Stomach (tissue), 4 donors: ENCODE measurements around the gene SULT6B1.

Experiments used
- EP300 ChIP-seq: sonication (generic); formaldehyde crosslinking; IDR thresholded peaks from one replicate; pipeline ENCODE4 v1.6.1; 2017; ENCODE audit warnings: antibody characterized with exemption
- POLR2A ChIP-seq, 4 donors: fragments of 450-650 bp; IDR thresholded peaks; one replicate each; pipeline ENCODE4 v1.6.1; 2016; ENCODE audit warnings: antibody characterized with exemption in 4 of 4, control low read depth in 2 of 4, mild to moderate bottlenecking in 1 of 4, moderate library complexity in 1 of 4
- POLR2AphosphoS5 ChIP-seq, 3 donors: sonication (generic); formaldehyde crosslinking; IDR thresholded peaks; one replicate each; pipeline ENCODE4 v1.6.1; 2016; ENCODE audit warnings: antibody characterized with exemption in 3 of 3
- TF ChIP-seq, protein P1 (sequence below), 7 experiments: fragments of 450-650 bp in 4 of 7; fragments of 200-600 bp in 3 of 7; sonication (generic) in 3 of 7; IDR thresholded peaks; one replicate each; pipeline ENCODE4 v1.5.1; 2016 to 2019; ENCODE audit warnings: antibody characterized with exemption in 7 of 7, control low read depth in 2 of 7, mild to moderate bottlenecking in 1 of 7

DNA sequence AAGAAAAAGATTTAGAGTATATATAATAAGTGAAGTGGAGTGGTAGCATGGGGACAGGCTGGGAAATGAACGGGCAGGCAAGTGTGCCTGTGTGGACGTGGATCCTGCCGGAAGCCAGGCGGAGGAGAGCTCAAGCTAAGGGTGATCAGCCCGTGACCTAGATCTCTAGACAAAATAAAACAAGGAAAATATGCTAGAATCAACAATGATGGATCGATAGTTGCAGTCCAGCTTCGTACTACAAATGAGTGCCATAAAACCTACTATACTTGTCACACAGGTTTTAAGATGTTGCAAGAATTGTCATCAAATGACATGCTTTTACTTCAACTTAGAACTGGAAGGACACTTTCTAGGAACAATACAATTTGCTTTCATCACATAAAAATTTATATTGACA is 40.1 kb downstream of the SULT6B1 start:
- TF ChIP-seq, protein P1, sequence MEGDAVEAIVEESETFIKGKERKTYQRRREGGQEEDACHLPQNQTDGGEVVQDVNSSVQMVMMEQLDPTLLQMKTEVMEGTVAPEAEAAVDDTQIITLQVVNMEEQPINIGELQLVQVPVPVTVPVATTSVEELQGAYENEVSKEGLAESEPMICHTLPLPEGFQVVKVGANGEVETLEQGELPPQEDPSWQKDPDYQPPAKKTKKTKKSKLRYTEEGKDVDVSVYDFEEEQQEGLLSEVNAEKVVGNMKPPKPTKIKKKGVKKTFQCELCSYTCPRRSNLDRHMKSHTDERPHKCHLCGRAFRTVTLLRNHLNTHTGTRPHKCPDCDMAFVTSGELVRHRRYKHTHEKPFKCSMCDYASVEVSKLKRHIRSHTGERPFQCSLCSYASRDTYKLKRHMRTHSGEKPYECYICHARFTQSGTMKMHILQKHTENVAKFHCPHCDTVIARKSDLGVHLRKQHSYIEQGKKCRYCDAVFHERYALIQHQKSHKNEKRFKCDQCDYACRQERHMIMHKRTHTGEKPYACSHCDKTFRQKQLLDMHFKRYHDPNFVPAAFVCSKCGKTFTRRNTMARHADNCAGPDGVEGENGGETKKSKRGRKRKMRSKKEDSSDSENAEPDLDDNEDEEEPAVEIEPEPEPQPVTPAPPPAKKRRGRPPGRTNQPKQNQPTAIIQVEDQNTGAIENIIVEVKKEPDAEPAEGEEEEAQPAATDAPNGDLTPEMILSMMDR (IDR thresholded peaks at IDR 0.05): no peak
- TF ChIP-seq POLR2AphosphoS5 (IDR thresholded peaks at IDR 0.05) (no peak), POLR2A (IDR thresholded peaks at IDR 0.05) (no peak), EP300 (no peak)
